Breast epithelium (tissue), 4 donors: ENCODE data around the gene TREM2. TPM values are rescaled to one million over a fixed set of nuclear protein-coding genes. Genes with fewer than 3 reads are reported as not detected.

Experiments
- DNase-seq, 2 donors: peaks; one replicate each; pipeline ENCODE4 v3.0.0-alpha.2; 2019; ENCODE audit warnings: low spot score in 2 of 2
- H3K27ac ChIP-seq, 2 donors: fragments of 200-600 bp; sonication (generic) in 1 of 2; one replicate each; pipeline ENCODE4 v1.5.1; 2016 to 2019; ENCODE audit warnings: mild to moderate bottlenecking in 1 of 2
- H3K27me3 ChIP-seq, 2 donors: fragments of 200-600 bp; sonication (generic) in 1 of 2; one replicate each; pipeline versions ENCODE4 v1.5.1 to v1.6.0; 2017 to 2019; ENCODE audit warnings: control low read depth in 1 of 2, mild to moderate bottlenecking in 1 of 2
- H3K36me3 ChIP-seq: fragments of 200-600 bp; one replicate; pipeline ENCODE4 v1.5.1; 2019
- H3K4me1 ChIP-seq, 2 donors: fragments of 200-600 bp; sonication (generic); one replicate each; pipeline ENCODE4 v1.5.1; 2016 to 2019; ENCODE audit warnings: control low read depth in 1 of 2
- H3K4me3 ChIP-seq, 3 donors: fragments of 200-600 bp; sonication (generic); 1 replicate in 2 of 3; 2 replicates in 1 of 3; pipeline ENCODE4 v1.5.1; 2016 to 2019; ENCODE audit warnings: mild to moderate bottlenecking in 3 of 3, moderate library complexity in 2 of 3
- H3K9me3 ChIP-seq, 2 donors: fragments of 200-600 bp; sonication (generic) in 1 of 2; one replicate each; pipeline ENCODE4 v1.5.1; 2016 to 2019; ENCODE audit warnings: control low read depth in 1 of 2
- POLR2A ChIP-seq: fragments of 450-650 bp; IDR thresholded peaks from one replicate; pipeline ENCODE4 v1.6.1; 2016; ENCODE audit warnings: antibody characterized with exemption, mild to moderate bottlenecking, moderate library complexity
- POLR2AphosphoS5 ChIP-seq, 3 donors: sonication (generic); formaldehyde crosslinking; IDR thresholded peaks; one replicate each; pipeline ENCODE4 v1.6.1; 2017; ENCODE audit warnings: antibody characterized with exemption in 3 of 3
- intact Hi-C: fragments of 100-400 bp; cut with DNase I; formaldehyde crosslinking; loops from one replicate; pipeline ENCODE4 v1.15.1; 2023; ENCODE audit warnings: low total_unique reads
- total RNA-seq, 3 donors: library from RNA; depleted of rRNA; stranded (reverse); fragments of >200 nt; gene quantifications; one replicate each; pipeline ENCODE4 v1.1.0, GENCODE V29; 2016
- TF ChIP-seq, protein P1 (sequence below), 3 donors: fragments of 450-650 bp; IDR thresholded peaks; one replicate each; pipeline ENCODE4 v1.5.1; 2016 to 2017; ENCODE audit warnings: antibody characterized with exemption in 3 of 3, mild to moderate bottlenecking in 3 of 3, moderate library complexity in 3 of 3

Gene TREM2
- 10 to 100 TPM in 2 of 3 donors, 1 to 10 TPM in 1; 7.7 to 31.6 (median 10.5) TPM for total RNA-seq

DNA sequence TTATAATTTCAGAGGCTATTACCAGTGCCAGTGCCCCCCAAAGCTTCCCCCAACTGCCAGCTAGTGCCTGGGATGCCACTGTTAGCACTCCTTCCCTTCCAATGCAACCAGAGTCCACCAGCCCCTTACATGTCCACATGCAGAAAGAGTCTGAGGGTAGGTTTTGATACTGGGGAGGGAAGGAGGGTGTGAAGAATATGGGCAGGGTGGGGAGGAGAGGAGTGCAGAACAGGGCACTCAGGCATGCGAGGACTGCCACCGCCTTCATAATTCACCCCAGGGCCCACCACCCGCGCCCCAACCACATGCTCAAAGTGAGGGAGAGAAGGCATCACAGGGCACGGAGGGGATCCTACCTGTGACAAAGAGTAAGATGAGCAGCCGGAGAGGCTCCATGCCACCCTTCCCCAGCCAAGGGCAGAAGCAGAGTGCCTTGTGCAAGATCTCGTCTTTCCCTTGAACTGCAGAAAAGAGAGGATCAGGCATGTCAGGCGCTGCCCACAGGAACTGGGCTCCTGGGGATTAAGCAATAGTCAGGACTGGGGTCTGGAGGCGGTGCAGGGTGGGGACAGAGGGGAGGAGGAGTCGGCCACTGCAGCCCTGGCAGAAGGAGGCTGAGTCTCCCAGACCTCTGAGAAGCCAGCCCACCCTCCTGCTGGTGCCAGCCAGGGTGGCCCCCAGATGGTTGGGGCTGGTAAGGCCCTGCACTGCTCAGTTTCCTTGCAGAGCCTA lies at the start of gene TREM2:
Gene TREM2, minus strand, starts transcription at position 430 of the 732 bp plus-strand sequence. Its CDS starts 34 bp downstream, at position 396.
- Histone ChIP-seq H3K36me3 (no peaks in the 10 kb centered on the region), H3K27me3 (peaks cover 0 to 4% of the 10 kb centered on the region in 2 donors), H3K27ac (no peak within 1 kb of the TSS), H3K4me3 (peak within 1 kb of the TSS in 1 of 3 donors; percentile 23), H3K4me1 (no peaks in the 10 kb centered on the region), H3K9me3 (no peaks in the 10 kb centered on the region)
- TF ChIP-seq POLR2AphosphoS5 (IDR thresholded peaks at IDR 0.05), result no peak
- no peak for TF ChIP-seq POLR2A
- TF ChIP-seq, protein P1, sequence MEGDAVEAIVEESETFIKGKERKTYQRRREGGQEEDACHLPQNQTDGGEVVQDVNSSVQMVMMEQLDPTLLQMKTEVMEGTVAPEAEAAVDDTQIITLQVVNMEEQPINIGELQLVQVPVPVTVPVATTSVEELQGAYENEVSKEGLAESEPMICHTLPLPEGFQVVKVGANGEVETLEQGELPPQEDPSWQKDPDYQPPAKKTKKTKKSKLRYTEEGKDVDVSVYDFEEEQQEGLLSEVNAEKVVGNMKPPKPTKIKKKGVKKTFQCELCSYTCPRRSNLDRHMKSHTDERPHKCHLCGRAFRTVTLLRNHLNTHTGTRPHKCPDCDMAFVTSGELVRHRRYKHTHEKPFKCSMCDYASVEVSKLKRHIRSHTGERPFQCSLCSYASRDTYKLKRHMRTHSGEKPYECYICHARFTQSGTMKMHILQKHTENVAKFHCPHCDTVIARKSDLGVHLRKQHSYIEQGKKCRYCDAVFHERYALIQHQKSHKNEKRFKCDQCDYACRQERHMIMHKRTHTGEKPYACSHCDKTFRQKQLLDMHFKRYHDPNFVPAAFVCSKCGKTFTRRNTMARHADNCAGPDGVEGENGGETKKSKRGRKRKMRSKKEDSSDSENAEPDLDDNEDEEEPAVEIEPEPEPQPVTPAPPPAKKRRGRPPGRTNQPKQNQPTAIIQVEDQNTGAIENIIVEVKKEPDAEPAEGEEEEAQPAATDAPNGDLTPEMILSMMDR (IDR thresholded peaks at IDR 0.05), result no peak
- DNase-seq, result peak in 1 of 2 donors; percentile 25
- intact Hi-C loops, result no loop called here

DNA sequence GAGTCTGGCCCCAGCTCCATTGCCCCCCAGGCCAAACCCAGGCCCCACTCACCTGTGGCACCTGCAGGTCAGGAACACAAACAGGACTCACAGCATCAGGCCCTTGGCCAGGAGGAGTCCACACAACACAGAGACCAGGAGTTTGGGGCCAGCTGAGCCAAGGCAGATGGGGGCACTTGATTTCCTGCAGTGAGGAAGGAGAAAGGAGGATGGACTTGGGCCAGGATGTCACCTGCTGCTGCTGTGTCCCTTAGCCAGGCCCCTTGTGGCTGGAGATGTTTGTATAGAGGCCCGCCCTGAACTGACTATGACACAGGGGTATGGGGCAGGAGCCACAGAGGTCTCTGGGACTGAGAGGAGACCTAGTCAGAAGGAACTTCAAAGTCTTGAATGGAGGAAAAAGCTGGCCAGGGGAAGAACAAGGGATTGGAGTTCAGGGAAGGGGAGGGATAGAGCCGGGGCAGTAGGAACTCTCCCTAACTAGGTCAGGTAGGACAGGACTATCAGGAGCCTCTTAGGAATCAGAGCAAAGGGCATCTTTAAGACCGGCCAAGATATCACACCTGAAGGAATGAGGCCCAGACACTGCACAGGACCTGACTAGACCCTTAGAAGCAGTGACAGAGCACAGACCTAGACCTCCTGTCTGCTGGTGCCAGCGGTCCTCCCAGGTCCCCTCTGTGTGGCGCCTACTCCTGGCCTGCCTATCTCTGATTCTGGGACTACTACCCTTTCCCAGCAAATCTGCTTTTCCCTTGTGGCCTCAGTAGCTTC lies 46.8 kb upstream of the TREM2 start:
- Histone ChIP-seq H3K27me3 (no peaks in the 10 kb centered on the region), H3K36me3 (no peaks in the 10 kb centered on the region), H3K4me1 (no peaks in the 10 kb centered on the region), H3K9me3 (peaks cover 3 to 8% of the 10 kb centered on the region in 2 donors), H3K4me3 (no peak overlapping the region), H3K27ac (no peak overlapping the region)
- no peak for TF ChIP-seq POLR2A
- TF ChIP-seq, protein P1 (IDR thresholded peaks at IDR 0.05), result no peak
- TF ChIP-seq POLR2AphosphoS5 (IDR thresholded peaks at IDR 0.05), result no peak
- DNase-seq, result no peak
- intact Hi-C loops, result no loop called here

DNA sequence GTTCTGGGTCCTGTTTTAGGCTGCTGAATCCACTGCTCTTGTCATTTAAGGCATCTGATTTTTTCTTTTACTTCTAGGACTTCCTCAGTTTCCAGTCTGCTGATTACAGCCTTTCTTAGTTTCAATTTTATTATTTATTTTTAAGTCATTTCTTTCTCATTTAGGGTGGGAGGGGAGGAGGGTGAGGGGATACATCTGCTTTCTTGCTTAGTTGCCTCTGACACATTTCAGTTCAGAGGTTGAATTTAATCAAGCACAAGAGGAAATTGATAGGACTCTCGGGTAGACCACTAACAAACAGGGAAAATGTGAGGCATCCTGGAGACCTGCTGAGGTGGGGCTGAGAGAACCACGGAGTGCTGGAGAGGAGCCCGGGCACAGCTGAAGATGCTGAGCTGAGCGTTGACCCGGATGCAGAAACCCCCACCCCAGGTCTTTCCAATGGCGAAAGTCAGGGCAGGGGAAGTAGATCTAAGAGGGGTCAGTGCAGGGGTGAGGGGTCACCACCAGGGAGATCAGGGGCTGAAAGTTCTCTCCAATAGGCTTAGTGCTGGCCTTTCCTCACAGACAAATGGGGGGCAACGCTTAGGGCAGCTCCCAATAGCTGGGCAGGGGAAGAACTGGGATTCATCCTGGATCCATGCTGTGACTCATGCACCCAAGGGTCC lies 45.7 kb upstream of the TREM2 start:
- Histone ChIP-seq H3K4me1 (no peaks in the 10 kb centered on the region), H3K27ac (no peak overlapping the region), H3K36me3 (no peaks in the 10 kb centered on the region), H3K27me3 (no peaks in the 10 kb centered on the region), H3K9me3 (no peaks in the 10 kb centered on the region), H3K4me3 (no peak overlapping the region)
- DNase-seq, result no peak
- no peak for TF ChIP-seq POLR2AphosphoS5 (IDR thresholded peaks at IDR 0.05)
- TF ChIP-seq, protein P1 (IDR thresholded peaks at IDR 0.05), result no peak
- no peak for TF ChIP-seq POLR2A
- intact Hi-C loops, result no loop called here

DNA sequence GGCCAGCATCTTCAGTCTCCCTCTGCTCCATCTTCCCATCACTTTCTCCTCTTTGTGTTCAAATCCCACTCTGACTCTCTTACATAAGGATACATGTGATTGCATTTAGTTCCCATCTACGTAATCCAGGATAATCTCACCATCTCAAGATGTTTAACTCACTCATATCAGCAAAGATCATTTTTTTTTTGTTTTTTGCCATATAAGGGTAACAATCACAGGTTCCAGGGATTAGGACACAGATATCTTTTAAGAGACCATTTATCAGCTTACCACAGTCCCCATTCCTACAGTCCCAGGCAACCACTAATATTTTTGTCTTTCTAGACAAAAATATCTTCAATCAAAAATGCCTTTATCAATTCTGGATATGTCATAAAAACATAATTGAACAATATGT lies 41.2 kb upstream of the TREM2 start:
- Histone ChIP-seq H3K4me1 (no peaks in the 10 kb centered on the region), H3K4me3 (no peak overlapping the region), H3K36me3 (no peaks in the 10 kb centered on the region), H3K27me3 (no peaks in the 10 kb centered on the region), H3K9me3 (no peaks in the 10 kb centered on the region), H3K27ac (no peak overlapping the region)
- DNase-seq, result no peak
- intact Hi-C loops, result no loop called here
- no peak for TF ChIP-seq POLR2A

DNA sequence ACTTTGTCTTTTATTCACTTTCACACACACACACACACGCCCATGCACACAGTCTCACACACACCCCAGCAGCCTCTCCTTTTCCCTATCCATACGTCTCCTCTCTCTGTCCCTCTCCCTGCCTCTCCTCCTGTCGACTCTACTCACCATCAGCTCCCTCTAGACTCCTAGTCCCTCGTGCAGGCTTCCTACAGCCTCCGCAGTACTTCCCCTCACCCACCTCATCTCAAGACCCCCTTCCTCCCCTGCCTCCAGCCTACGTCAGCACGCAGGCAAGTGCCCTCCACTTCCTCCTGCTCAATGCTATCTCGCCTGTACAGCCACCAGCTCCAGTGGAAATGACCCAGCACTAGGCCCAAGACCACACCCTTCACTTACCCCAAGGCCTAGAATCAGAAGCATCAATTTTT lies 38.9 kb upstream of the TREM2 start:
- H3K27me3 ChIP-seq, result no peaks in the 10 kb centered on the region
- intact Hi-C loops, result no loop called here
- H3K9me3 ChIP-seq, result no peaks in the 10 kb centered on the region
- TF ChIP-seq, protein P1 (IDR thresholded peaks at IDR 0.05), result no peak
- TF ChIP-seq POLR2AphosphoS5 (IDR thresholded peaks at IDR 0.05) (no peak), POLR2A (no peak)
- no peak for DNase-seq
- H3K27ac ChIP-seq, result no peak overlapping the region
- H3K4me3 ChIP-seq, result no peak overlapping the region
- no peaks in the 10 kb centered on the region for H3K36me3 ChIP-seq
- no peaks in the 10 kb centered on the region for H3K4me1 ChIP-seq
